Aorta (tissue), 5 donors: ENCODE results near the gene MACROD2. TPM values are rescaled to one million over a fixed set of nuclear protein-coding genes. Genes with fewer than 3 reads are reported as not detected.

Experiments used
- ATAC-seq: fragments of 200-7000 bp; cut with Tn5 transposase; one replicate; pipeline ENCODE4 v1.9.1; 2022; ENCODE audit warnings: moderate library complexity; ENCODE audit not compliant: low FRiP score
- DNase-seq, 2 donors: peaks; one replicate each; pipeline ENCODE4 v3.0.0-alpha.2; 2020
- H3K27ac ChIP-seq, 2 donors: one replicate each; pipeline ENCODE4 v1.5.1; 2013; ENCODE audit warnings: low read length in 2 of 2, mild to moderate bottlenecking in 2 of 2, moderate library complexity in 2 of 2, control low read depth in 1 of 2, inconsistent platforms in 1 of 2, low read depth in 1 of 2
- H3K27me3 ChIP-seq, 2 donors: one replicate each; pipeline ENCODE4 v1.6.1; 2013; ENCODE audit warnings: control low read depth in 1 of 2, low read length in 1 of 2, mild to moderate bottlenecking in 1 of 2, moderate library complexity in 1 of 2; ENCODE audit not compliant: insufficient read depth in 2 of 2, control insufficient read depth in 1 of 2
- H3K36me3 ChIP-seq, 2 donors: one replicate each; pipeline ENCODE4 v1.6.1; 2013; ENCODE audit warnings: control low read depth in 1 of 2, low read length in 1 of 2, mild to moderate bottlenecking in 1 of 2; ENCODE audit not compliant: insufficient read depth in 2 of 2, control insufficient read depth in 1 of 2
- H3K4me1 ChIP-seq, 2 donors: one replicate each; pipeline ENCODE4 v1.6.1; 2013; ENCODE audit warnings: low read length in 2 of 2, control low read depth in 1 of 2, mild to moderate bottlenecking in 1 of 2, moderate library complexity in 1 of 2; ENCODE audit not compliant: insufficient read depth in 2 of 2, control insufficient read depth in 1 of 2
- H3K4me3 ChIP-seq, 2 donors: one replicate each; pipeline ENCODE4 v1.5.1; 2013; ENCODE audit warnings: low read length in 2 of 2, control low read depth in 1 of 2, mild to moderate bottlenecking in 1 of 2
- H3K9me3 ChIP-seq: one replicate; pipeline ENCODE4 v1.6.1; 2013; ENCODE audit warnings: mild to moderate bottlenecking, low read length; ENCODE audit not compliant: control insufficient read depth
- WGBS, 2 donors: extraction: QIAGEN DNeasy Blood & Tissue Kit; methylation state at CpG; one replicate each; pipeline ENCODE4 v1.1.7; 2013; 5-methylcytosine and 5-hydroxymethylcytosine counted together
- intact Hi-C, 2 donors: fragments of 100-400 bp; cut with DNase I; formaldehyde crosslinking; loops; one replicate each; pipeline versions ENCODE4 v1.14.2 to v1.15.0; 2022
- polyA plus RNA-seq, 2 donors: library from polyadenylated mRNA; stranded (reverse); fragments of 200-250 nt; gene quantifications; one replicate each; pipeline ENCODE4 v1.2.3, GENCODE V29; 2013
- total RNA-seq, 2 donors: library from RNA; stranded (reverse); fragmentation: NEBNext Ultra II Directional; extraction: Animal tissue kit (Norgen Biotek cat#: 25700); gene quantifications; one replicate each; pipeline ENCODE4 v1.2.1, GENCODE V29; 2021
- donor health status: healthy with polysubstance abuse.
- donor health status: Bipolar disorder and iron deficiency.
- donor health status: DM: no; HTN: no; CAD: no.
- donor health status: DM: no; HTN: no; CAD: no.
- donor health status: DM: yes; HTN: yes; CAD: no.

Gene MACROD2
- total and polyA plus RNA-seq, 4 donors = 0.90 to 11.2 (median 4.8) TPM

GRCh38 chr20:14956026-14956425, 960.7 kb downstream of the MACROD2 start:
- Histone ChIP-seq H3K27ac (no peak overlapping the region), H3K36me3 (no peaks in the 10 kb centered on the region), H3K27me3 (no peaks in the 10 kb centered on the region), H3K4me1 (no peaks in the 10 kb centered on the region), H3K9me3 (no peaks in the 10 kb centered on the region), H3K4me3 (no peak overlapping the region)
- intact Hi-C loops = no loop called here
- DNase-seq = no peak
- WGBS, 2 donors = 62 to 72% methylated on average over 3 of the region's 3 CpGs
- no peak for ATAC-seq

- Histone ChIP-seq H3K27me3 (no peaks in the 10 kb centered on the region), H3K9me3 (no peaks in the 10 kb centered on the region), H3K36me3 (no peaks in the 10 kb centered on the region), H3K27ac (no peak overlapping the region), H3K4me3 (no peak overlapping the region), H3K4me1 (no peaks in the 10 kb centered on the region)
- intact Hi-C loops = no loop called here
- no peak for DNase-seq
- ATAC-seq = no peak
- WGBS, 2 donors = 76 to 78% methylated on average over 5 of the region's 5 CpGs
Observed at GRCh38 chr20:14956538-14956937, 961.2 kb downstream of the MACROD2 start.

DNA sequence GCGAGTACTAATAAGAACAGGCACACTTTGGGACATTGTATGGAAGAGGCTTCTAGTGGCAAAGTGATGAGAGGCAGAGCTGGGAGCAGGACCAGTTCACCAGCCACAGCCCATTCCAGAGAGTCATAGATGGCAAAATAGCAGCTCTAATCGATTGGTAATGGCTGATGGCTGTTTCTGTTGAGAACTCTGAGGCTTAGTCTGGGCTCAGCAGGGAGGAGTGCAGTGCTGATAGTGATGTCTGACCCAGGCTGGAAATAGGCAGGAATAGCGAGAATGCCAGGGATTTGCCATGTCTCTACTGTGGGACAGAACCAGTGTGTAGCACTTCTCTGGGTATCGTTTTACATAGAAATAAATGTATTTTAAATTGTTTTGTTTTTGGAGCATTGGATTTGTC, 962.1 kb downstream of the MACROD2 start:
- WGBS, 2 donors = 84 to 88% methylated on average over 4 of the region's 4 CpGs

DNA sequence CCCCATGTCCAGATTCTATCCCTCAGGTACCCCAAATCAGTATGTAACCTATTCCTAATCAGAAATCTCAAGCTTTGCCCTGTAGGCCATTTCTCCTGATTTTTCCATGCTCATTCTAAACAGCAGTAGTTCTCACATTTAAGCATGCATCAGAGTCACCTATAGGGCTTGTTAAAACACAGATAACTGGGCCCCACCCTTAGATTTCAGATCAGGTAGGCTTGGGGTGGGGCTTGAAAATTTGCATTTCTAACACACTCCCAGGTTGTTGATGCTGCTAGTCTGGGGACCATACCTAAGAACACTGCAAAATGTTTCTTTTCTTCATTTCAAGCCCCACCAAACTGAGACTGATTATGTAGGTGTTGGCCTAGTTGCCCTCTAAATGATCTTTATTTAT, 963.3 kb downstream of the MACROD2 start:
- intact Hi-C loops = no loop called here
- DNase-seq = no peak

More for the DNA sequence above, 962.1 kb downstream of the MACROD2 start:
- no peak overlapping the region for H3K4me3 ChIP-seq
- no peaks in the 10 kb centered on the region for H3K27me3 ChIP-seq
- no peak for ATAC-seq
- no peaks in the 10 kb centered on the region for H3K9me3 ChIP-seq
- no peaks in the 10 kb centered on the region for H3K36me3 ChIP-seq
- no peak overlapping the region for H3K27ac ChIP-seq
- intact Hi-C loops = no loop called here
- no peak for DNase-seq
- no peaks in the 10 kb centered on the region for H3K4me1 ChIP-seq

DNA sequence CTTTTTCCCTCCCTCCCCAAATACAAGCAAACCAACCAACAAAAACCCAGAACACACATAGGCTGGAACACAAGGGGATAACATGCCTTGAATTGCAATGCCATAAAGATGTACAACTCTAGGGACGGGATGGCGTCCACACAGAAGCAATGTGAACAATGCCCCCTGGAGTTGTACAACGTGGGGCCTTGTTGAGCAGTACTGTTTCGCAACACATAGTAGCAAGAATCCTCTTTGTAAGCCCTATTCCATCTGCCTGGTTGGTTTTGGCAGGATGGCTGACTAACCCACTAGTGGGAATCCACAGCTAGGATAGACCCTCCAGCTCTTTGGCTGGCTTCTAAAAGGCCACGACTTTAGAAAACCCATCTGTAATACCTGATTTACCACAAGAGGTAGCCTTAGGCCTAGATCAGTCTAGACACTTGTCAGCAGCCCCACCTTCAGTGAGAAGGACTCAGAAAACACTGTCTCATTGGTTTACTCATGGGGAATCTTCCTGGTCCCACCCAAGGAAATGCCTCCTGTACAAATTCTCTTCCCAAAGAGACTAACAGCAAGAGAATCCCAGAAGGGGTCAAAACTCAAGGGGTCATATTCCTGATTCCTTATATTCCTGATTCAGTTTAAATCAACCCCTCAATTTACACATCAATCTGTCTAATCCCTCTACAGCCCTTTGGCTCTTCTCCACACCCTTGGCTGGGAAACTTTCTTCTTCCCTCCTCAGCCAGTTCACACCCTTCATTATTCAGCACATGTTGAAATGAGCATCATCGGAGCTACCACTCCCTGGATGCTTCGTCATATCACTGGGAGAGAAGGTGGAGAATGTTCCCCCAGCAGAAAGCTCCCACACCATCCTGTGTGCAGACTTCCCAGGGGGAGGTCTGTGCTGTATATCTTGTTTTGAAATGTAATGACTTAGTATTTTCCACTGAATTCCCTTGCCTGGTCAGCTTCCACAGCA, 964.5 kb downstream of the MACROD2 start:
- H3K36me3 ChIP-seq = no peaks in the 10 kb centered on the region
- no peak overlapping the region for H3K4me3 ChIP-seq
- H3K27ac ChIP-seq = no peak overlapping the region
- no peaks in the 10 kb centered on the region for H3K27me3 ChIP-seq
- WGBS, 2 donors = 92 to 93% methylated on average over 7 of the region's 7 CpGs
- DNase-seq (no peak), ATAC-seq (no peak)
- intact Hi-C loops = no loop called here
- H3K9me3 ChIP-seq = no peaks in the 10 kb centered on the region
- no peaks in the 10 kb centered on the region for H3K4me1 ChIP-seq

More for the DNA sequence above, 963.3 kb downstream of the MACROD2 start:
- no peak for ATAC-seq
- Histone ChIP-seq H3K4me1 (no peaks in the 10 kb centered on the region), H3K27me3 (no peaks in the 10 kb centered on the region), H3K27ac (no peak overlapping the region), H3K9me3 (no peaks in the 10 kb centered on the region), H3K36me3 (no peaks in the 10 kb centered on the region), H3K4me3 (no peak overlapping the region)

GRCh38 chr20:14960831-14961230, 965.5 kb downstream of the MACROD2 start:
- intact Hi-C loops = no loop called here
- WGBS, 2 donors = 82 to 87% methylated on average over 3 of the region's 3 CpGs
- Histone ChIP-seq H3K27me3 (no peaks in the 10 kb centered on the region), H3K36me3 (no peaks in the 10 kb centered on the region), H3K9me3 (no peaks in the 10 kb centered on the region), H3K4me3 (no peak overlapping the region), H3K27ac (no peak overlapping the region), H3K4me1 (no peaks in the 10 kb centered on the region)
- DNase-seq (no peak), ATAC-seq (no peak)

GRCh38 chr20:14963262-14963663, 967.9 kb downstream of the MACROD2 start:
- H3K36me3 ChIP-seq = no peaks in the 10 kb centered on the region
- H3K4me3 ChIP-seq = no peak overlapping the region
- no peak overlapping the region for H3K27ac ChIP-seq
- WGBS, 2 donors = 21 to 23% methylated on average over 3 of the region's 3 CpGs
- ATAC-seq = no peak
- peaks cover 1% of the 10 kb centered on the region for H3K9me3 ChIP-seq
- no peaks in the 10 kb centered on the region for H3K27me3 ChIP-seq
- no peaks in the 10 kb centered on the region for H3K4me1 ChIP-seq
- DNase-seq = no peak
- intact Hi-C loops = no loop called here

DNA sequence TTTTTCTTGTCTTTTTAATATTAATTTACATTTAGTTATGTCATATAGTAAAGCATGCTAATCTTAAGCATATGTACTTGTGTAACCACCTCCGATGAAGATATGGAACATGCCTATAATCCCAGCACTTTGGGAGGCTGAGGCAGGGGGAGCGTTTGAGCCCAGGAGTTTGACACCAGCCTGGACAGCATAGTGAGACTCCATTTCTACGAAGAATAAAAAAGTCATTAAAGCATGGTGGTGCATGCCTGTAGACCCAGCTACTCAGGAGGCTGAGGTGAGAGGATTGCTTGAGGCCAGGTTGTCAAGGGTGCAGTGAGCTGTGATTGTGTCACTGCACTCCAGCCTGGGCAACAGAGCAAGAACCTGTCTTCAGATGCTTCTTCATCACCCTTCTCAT, 970.9 kb downstream of the MACROD2 start:
- Histone ChIP-seq H3K36me3 (no peaks in the 10 kb centered on the region), H3K27ac (no peak overlapping the region), H3K9me3 (peaks cover 1% of the 10 kb centered on the region), H3K27me3 (no peaks in the 10 kb centered on the region), H3K4me1 (no peaks in the 10 kb centered on the region), H3K4me3 (no peak overlapping the region)
- ATAC-seq (no peak), DNase-seq (no peak)
- intact Hi-C loops = no loop called here
- WGBS, 2 donors = 91% methylated on average over 3 of the region's 3 CpGs

DNA sequence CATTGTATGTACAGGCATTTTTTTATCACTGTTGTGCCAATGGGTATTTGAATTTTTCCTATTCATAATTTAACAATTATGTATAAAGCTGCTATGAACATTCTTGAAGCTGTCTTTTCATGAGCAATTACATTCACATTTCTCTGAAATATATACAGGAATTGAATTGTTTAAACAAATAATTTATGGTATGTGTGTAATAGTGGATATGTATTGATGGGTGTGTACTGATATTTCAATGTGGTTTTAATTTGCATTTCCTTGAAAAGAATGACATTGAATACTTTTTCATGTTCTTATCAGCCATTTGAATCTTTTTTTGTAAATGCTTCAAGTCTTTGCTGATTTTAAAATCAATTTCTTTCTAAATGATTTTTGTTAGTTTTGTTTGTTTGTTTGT, 971.5 kb downstream of the MACROD2 start:
- DNase-seq = no peak
- peaks cover 1% of the 10 kb centered on the region for H3K9me3 ChIP-seq
- no peak overlapping the region for H3K27ac ChIP-seq
- H3K27me3 ChIP-seq = no peaks in the 10 kb centered on the region
- intact Hi-C loops = no loop called here
- ATAC-seq = no peak
- H3K4me1 ChIP-seq = no peaks in the 10 kb centered on the region
- no peaks in the 10 kb centered on the region for H3K36me3 ChIP-seq
- H3K4me3 ChIP-seq = no peak overlapping the region
